A549 (cell line): ENCODE data around the gene GPAT3. TPM values are rescaled to one million over a fixed set of nuclear protein-coding genes. Genes with fewer than 3 reads are reported as not detected.

Experiments used
- ATAC-seq, 2 experiments: fragments of 200-7000 bp in 1 of 2; fragments of >200 bp in 1 of 2; cut with Nextera tagmentation in 1 of 2; cut with Tn5 transposase in 1 of 2; 3 replicates each; pipeline versions ENCODE4 v1.8.0 to v1.9.1; 2018 to 2020; ENCODE audit warnings: mild to moderate bottlenecking in 1 of 2, moderate library complexity in 1 of 2
- CTCF ChIA-PET: fragments of 300-600 bp; sonication (Branson Sonifier 250); formaldehyde crosslinking; extraction: SDS; loops from one replicate; lab custom pipeline; 2021; ENCODE audit warnings: antibody characterized with exemption, inconsistent platforms; lab: Yijun Ruan, JAX
- POLR2A ChIA-PET: fragments of 350-600 bp; formaldehyde crosslinking; extraction: SDS; loops from one replicate; lab custom pipeline; 2021; ENCODE audit warnings: antibody characterized with exemption, inconsistent platforms; lab: Yijun Ruan, JAX
- DNase-seq, 2 experiments: peaks; one replicate each; pipeline versions ENCODE4 v3.0.0 to v3.0.0-alpha.2; 2011 to 2016; ENCODE audit warnings: low read depth in 1 of 2, low spot score in 1 of 2
- FAIRE-seq: peaks from 2 replicates; lab custom pipeline; 2011; peaks lifted over from hg19 to GRCh38; lab: Jason Lieb, UNC
- H3K27ac ChIP-seq, 2 experiments: fragments of >200 bp; sonication (Bioruptor Twin); formaldehyde crosslinking; 3 replicates each; pipeline ENCODE4 v1.5.1; 2016 to 2017
- H3K4me1 ChIP-seq: fragments of >200 bp; sonication (Bioruptor Twin); formaldehyde crosslinking; 3 replicates; pipeline ENCODE4 v1.6.1; 2016
- H3K4me2 ChIP-seq: fragments of >200 bp; sonication (Bioruptor Twin); formaldehyde crosslinking; 3 replicates; pipeline ENCODE4 v1.6.1; 2016
- H3K4me3 ChIP-seq: fragments of >200 bp; sonication (Bioruptor Twin); formaldehyde crosslinking; 3 replicates; pipeline ENCODE4 v1.5.1; 2016
- H3K9me3 ChIP-seq: fragments of >200 bp; sonication (Bioruptor Twin); formaldehyde crosslinking; 3 replicates; pipeline ENCODE4 v1.6.1; 2016
- BHLHE40 ChIP-seq: IDR thresholded peaks from 2 replicates; pipeline ENCODE4 v1.6.1; 2012; ENCODE audit warnings: low read depth, low read length, inconsistent platforms
- CHD2 ChIP-seq: fragments of 150-350 bp; IDR thresholded peaks from 2 replicates; pipeline ENCODE4 v1.6.1; 2014; ENCODE audit warnings: low read length; ENCODE audit not compliant: partially characterized antibody
- EHF ChIP-seq: fragments of 250-450 bp; sonication (Bioruptor Pico); IDR thresholded peaks from 2 replicates; pipeline ENCODE4 v1.5.0; 2020; ENCODE audit warnings: mild to moderate bottlenecking
- EP300 ChIP-seq, 2 experiments: fragments of >200 bp; sonication (Bioruptor Twin); formaldehyde crosslinking; IDR thresholded peaks; 2 replicates in 1 of 2; 3 replicates in 1 of 2; pipeline ENCODE4 v1.6.1; 2016 to 2017
- FOXS1 ChIP-seq: fragments of 250-450 bp; sonication (Bioruptor Pico); IDR thresholded peaks from 2 replicates; pipeline ENCODE4 v1.5.0; 2020; ENCODE audit warnings: mild to moderate bottlenecking, moderate library complexity
- HDAC2 ChIP-seq: fragments of 200-600 bp; sonication (generic); IDR thresholded peaks from 2 replicates; pipeline ENCODE4 v1.6.1; 2016
- HOXA7 ChIP-seq: fragments of 250-450 bp; sonication (Bioruptor Pico); IDR thresholded peaks from 2 replicates; pipeline ENCODE4 v1.5.0; 2020; ENCODE audit warnings: mild to moderate bottlenecking, moderate library complexity
- HOXB13 ChIP-seq: fragments of 250-450 bp; sonication (Bioruptor Pico); IDR thresholded peaks from 2 replicates; pipeline ENCODE4 v1.5.0; 2020; ENCODE audit warnings: low read depth, mild to moderate bottlenecking, moderate library complexity
- HOXB5 ChIP-seq: fragments of 250-450 bp; sonication (Bioruptor Pico); IDR thresholded peaks from 2 replicates; pipeline ENCODE4 v1.5.0; 2020; ENCODE audit warnings: mild to moderate bottlenecking, moderate library complexity
- JUNB ChIP-seq: fragments of >200 bp; sonication (Bioruptor Twin); formaldehyde crosslinking; IDR thresholded peaks from 2 replicates; pipeline ENCODE4 v1.6.1; 2016
- MAX ChIP-seq: IDR thresholded peaks from 2 replicates; pipeline ENCODE4 v1.6.1; 2012
- MAZ ChIP-seq: fragments of 150-350 bp; IDR thresholded peaks from 2 replicates; pipeline ENCODE4 v1.6.1; 2014; ENCODE audit warnings: antibody characterized with exemption, low read depth, low read length, borderline replicate concordance
- NR3C1 ChIP-seq: fragments of >200 bp; sonication (Bioruptor Twin); formaldehyde crosslinking; IDR thresholded peaks from 3 replicates; pipeline ENCODE4 v1.6.1; 2017
- POLR2AphosphoS2 ChIP-seq: conservative IDR thresholded peaks from 2 replicates; pipeline ENCODE4 v1.6.1; 2012; ENCODE audit warnings: low read length, improper control_type of control experiment, inconsistent platforms
- RAD21 ChIP-seq, 2 experiments: fragments of >200 bp in 1 of 2; sonication (Bioruptor Twin) in 1 of 2; formaldehyde crosslinking in 1 of 2; IDR thresholded peaks in 1 of 2; conservative IDR thresholded peaks in 1 of 2; 2 replicates in 1 of 2; 3 replicates in 1 of 2; pipeline ENCODE4 v1.6.1; 2012 to 2018; ENCODE audit warnings: inconsistent platforms in 1 of 2
- RCOR1 ChIP-seq: fragments of 150-350 bp; IDR thresholded peaks from 2 replicates; pipeline ENCODE4 v1.6.1; 2014; ENCODE audit warnings: antibody characterized with exemption, low read length, low read depth
- RFX5 ChIP-seq: fragments of 450-650 bp; IDR thresholded peaks from 2 replicates; pipeline ENCODE4 v1.7.1; 2014; ENCODE audit warnings: antibody characterized with exemption, mild to moderate bottlenecking, moderate library complexity
- RNF2 ChIP-seq: fragments of 200-600 bp; sonication (generic); IDR thresholded peaks from 2 replicates; pipeline ENCODE4 v1.6.1; 2016; ENCODE audit warnings: low read depth, mild to moderate bottlenecking, antibody characterized with exemption, moderate library complexity, borderline replicate concordance
- ZC3H11A ChIP-seq: fragments of 450-650 bp; IDR thresholded peaks from 2 replicates; pipeline ENCODE4 v1.6.1; 2014; ENCODE audit warnings: antibody characterized with exemption, mild to moderate bottlenecking
- WGBS: methylation state at CpG from one replicate; pipeline ENCODE4 v1.1.6; 2017; ENCODE audit errors: missing lambda C conversion rate; 5-methylcytosine and 5-hydroxymethylcytosine counted together
- polyA plus RNA-seq, 4 experiments: library from polyadenylated mRNA; depleted of rRNA in 3 of 4; stranded (reverse); fragments of >200 nt; fragmentation: RNase III in 1 of 4; extraction: RNeasy Plus Mini Kit Qiagen cat#74134 plus additional on column Dnase treatment in 1 of 4; gene quantifications; 2 replicates in 3 of 4; 3 replicates in 1 of 4; pipeline ENCODE4 v1.2.3, GENCODE V29; 2011 to 2017
- TF ChIP-seq, protein P1 (sequence below): fragments of >200 bp; sonication (Bioruptor Twin); formaldehyde crosslinking; IDR thresholded peaks from 3 replicates; pipeline ENCODE4 v1.5.1; 2016
- TF ChIP-seq, protein P2 (sequence below): fragments of 200-600 bp; sonication (generic); IDR thresholded peaks from 2 replicates; pipeline ENCODE4 v1.6.1; 2016; ENCODE audit warnings: antibody characterized with exemption, mild to moderate bottlenecking, moderate library complexity

The GPAT3 gene
- polyA plus RNA-seq, 2 of the 4 experiments (the other 2 are of a cell fraction), result 12.9 to 44.9 TPM

- TF ChIP-seq, protein P1, sequence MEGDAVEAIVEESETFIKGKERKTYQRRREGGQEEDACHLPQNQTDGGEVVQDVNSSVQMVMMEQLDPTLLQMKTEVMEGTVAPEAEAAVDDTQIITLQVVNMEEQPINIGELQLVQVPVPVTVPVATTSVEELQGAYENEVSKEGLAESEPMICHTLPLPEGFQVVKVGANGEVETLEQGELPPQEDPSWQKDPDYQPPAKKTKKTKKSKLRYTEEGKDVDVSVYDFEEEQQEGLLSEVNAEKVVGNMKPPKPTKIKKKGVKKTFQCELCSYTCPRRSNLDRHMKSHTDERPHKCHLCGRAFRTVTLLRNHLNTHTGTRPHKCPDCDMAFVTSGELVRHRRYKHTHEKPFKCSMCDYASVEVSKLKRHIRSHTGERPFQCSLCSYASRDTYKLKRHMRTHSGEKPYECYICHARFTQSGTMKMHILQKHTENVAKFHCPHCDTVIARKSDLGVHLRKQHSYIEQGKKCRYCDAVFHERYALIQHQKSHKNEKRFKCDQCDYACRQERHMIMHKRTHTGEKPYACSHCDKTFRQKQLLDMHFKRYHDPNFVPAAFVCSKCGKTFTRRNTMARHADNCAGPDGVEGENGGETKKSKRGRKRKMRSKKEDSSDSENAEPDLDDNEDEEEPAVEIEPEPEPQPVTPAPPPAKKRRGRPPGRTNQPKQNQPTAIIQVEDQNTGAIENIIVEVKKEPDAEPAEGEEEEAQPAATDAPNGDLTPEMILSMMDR, result peak; percentile 25
- TF ChIP-seq FOXS1 (CRISPR knock-in tag), result no peak
- TF ChIP-seq RNF2, result no peak
- TF ChIP-seq JUNB, result peak; percentile 42; the same call in 1 of the 2 replicates
- TF ChIP-seq, all 56 proteins: peak for 9
These were observed 46.4 kb downstream of the GPAT3 start (continued) for GRCh38 chr4:83582289-83582785.

DNA sequence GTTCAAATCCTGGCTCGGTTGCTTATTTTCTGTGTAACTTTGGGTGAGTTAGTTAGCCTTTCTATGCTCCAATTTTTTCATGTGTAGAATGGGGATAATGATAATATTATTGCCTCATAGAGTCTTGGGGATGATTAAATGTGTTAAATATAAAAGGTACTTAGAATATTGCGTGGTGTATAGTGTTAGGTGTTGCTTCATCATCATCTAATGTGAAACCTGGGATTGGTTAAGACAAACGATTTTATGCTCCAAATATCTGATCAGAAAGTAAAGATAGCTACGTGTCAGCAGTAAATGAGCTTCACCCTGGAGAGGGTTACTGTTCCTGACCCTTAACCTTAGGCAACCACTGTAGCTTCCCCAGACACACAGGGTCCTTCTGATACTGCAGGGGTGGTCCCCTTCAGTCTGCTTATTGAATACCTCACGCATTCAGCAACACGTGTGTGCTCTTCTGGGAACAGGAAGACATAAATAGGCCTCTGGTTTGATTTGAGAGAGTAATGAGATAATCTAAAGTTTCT lies 50.1 kb downstream of the GPAT3 start:
- no peak for FAIRE-seq

DNA sequence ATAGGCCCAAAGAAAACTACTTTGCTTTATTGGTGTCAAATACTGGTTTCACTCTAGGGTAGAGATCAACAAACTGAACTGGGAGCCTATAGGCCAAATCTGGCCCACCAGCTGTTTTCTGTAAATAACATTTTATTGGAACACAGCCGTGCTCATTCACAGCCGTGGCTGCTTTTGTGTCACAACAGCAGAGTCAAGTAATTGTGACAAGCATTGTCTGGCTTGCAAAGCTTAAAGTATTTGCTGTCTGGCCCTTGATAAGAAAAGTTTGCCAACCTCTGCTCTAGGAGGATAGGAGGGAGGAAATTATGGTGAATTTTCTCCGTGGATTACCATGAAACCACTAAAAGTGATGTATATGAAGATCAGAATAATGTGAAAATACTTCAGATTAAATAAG lies 53.4 kb downstream of the GPAT3 start:
- ChIA-PET CTCF (interaction anchor here (2.8 kb wide), 1 partner anchor 9 kb away, joined by 10 read pairs; no protein-coding TSS in a partner anchor), POLR2A (no interaction called here)
- H3K27ac ChIP-seq, result no peak overlapping the region
- no peak for ATAC-seq
- no peaks in the 10 kb centered on the region for H3K4me1 ChIP-seq
- no peak for FAIRE-seq
- DNase-seq, result no peak
- H3K4me2 ChIP-seq, result no peak overlapping the region
- H3K4me3 ChIP-seq, result no peak overlapping the region
- H3K9me3 ChIP-seq, result no peaks in the 10 kb centered on the region; the same call in 2 of the 3 replicates
- TF ChIP-seq RNF2 (no peak), RFX5 (no peak), POLR2AphosphoS2 (no peak), ZC3H11A (no peak), MAZ (no peak), HOXB5 (no peak), NR3C1 (no peak), RCOR1 (no peak), EP300 (IDR thresholded peaks at IDR 0.05) (no peak), HDAC2 (no peak), EHF (CRISPR knock-in tag) (no peak), MAX (no peak), HOXA7 (CRISPR knock-in tag) (no peak), CHD2 (no peak)
- TF ChIP-seq, all 56 proteins: peak for 0
- 77% methylated on average over 3 of the region's 3 CpGs for WGBS

More for the DNA sequence above, 50.1 kb downstream of the GPAT3 start:
- H3K27ac ChIP-seq, result no peak overlapping the region; a peak in 1 of 6 replicates
- no peak overlapping the region for H3K4me3 ChIP-seq
- peaks cover 25% of the 10 kb centered on the region for H3K4me1 ChIP-seq
- POLR2A ChIA-PET, result no interaction called here
- no peak overlapping the region for H3K4me2 ChIP-seq
- ATAC-seq, result no peak
- DNase-seq, result no peak
- WGBS, result 90% methylated on average over 6 of the region's 6 CpGs
- TF ChIP-seq BHLHE40, result no peak
- H3K9me3 ChIP-seq, result no peaks in the 10 kb centered on the region
- CTCF ChIA-PET, result no interaction called here

DNA sequence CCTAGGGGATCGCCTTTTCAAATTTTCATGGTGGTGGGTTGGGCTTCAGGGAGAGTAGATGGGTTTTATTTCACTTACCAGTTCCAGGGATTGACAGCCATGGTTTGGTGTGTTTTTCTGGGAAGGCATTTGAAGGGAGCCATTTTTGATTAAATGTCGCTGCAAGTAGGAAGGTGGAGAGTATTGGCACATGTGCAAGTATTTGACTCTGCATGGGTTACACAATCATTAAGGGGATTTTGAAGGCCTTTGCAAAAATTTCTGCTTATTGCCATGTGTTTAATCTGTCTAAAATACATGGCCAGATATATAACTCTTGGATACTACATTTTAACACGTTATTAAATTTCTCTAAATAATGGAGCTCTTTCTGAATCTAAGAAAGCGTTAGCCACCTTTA lies 55.1 kb downstream of the GPAT3 start:
- Histone ChIP-seq H3K27ac (no peak overlapping the region), H3K4me2 (no peak overlapping the region), H3K9me3 (no peaks in the 10 kb centered on the region; the same call in 2 of the 3 replicates), H3K4me3 (no peak overlapping the region)
- DNase-seq (no peak), ATAC-seq (no peak), FAIRE-seq (no peak)
- ChIA-PET CTCF (no interaction called here), POLR2A (no interaction called here)
- 95% methylated on average over 4 of the region's 4 CpGs for WGBS
- TF ChIP-seq HOXB5 (no peak), CHD2 (no peak), HOXB13 (CRISPR knock-in tag) (no peak), RAD21 (conservative IDR thresholded peaks at IDR 0.05 in 1 of 2, IDR thresholded peaks at IDR 0.05 in 1 of 2) (no peak), NR3C1 (no peak), ZC3H11A (no peak)
- TF ChIP-seq, protein P1, result no peak
- TF ChIP-seq, protein P2, sequence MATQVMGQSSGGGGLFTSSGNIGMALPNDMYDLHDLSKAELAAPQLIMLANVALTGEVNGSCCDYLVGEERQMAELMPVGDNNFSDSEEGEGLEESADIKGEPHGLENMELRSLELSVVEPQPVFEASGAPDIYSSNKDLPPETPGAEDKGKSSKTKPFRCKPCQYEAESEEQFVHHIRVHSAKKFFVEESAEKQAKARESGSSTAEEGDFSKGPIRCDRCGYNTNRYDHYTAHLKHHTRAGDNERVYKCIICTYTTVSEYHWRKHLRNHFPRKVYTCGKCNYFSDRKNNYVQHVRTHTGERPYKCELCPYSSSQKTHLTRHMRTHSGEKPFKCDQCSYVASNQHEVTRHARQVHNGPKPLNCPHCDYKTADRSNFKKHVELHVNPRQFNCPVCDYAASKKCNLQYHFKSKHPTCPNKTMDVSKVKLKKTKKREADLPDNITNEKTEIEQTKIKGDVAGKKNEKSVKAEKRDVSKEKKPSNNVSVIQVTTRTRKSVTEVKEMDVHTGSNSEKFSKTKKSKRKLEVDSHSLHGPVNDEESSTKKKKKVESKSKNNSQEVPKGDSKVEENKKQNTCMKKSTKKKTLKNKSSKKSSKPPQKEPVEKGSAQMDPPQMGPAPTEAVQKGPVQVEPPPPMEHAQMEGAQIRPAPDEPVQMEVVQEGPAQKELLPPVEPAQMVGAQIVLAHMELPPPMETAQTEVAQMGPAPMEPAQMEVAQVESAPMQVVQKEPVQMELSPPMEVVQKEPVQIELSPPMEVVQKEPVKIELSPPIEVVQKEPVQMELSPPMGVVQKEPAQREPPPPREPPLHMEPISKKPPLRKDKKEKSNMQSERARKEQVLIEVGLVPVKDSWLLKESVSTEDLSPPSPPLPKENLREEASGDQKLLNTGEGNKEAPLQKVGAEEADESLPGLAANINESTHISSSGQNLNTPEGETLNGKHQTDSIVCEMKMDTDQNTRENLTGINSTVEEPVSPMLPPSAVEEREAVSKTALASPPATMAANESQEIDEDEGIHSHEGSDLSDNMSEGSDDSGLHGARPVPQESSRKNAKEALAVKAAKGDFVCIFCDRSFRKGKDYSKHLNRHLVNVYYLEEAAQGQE, result no peak
- TF ChIP-seq, all 56 proteins: peak for 0
- H3K4me1 ChIP-seq, result no peaks in the 10 kb centered on the region
